GM18867 (cell line): ENCODE measurements around the gene CFAP91.

Experiments used
- ATAC-seq: cut with Tn5 transposase; IDR thresholded peaks from one replicate; pipeline ENCODE4 v1.9.1; 2021; ENCODE audit warnings: mild to moderate bottlenecking, moderate library complexity; ENCODE audit not compliant: unreplicated experiment

Gene CFAP91

DNA sequence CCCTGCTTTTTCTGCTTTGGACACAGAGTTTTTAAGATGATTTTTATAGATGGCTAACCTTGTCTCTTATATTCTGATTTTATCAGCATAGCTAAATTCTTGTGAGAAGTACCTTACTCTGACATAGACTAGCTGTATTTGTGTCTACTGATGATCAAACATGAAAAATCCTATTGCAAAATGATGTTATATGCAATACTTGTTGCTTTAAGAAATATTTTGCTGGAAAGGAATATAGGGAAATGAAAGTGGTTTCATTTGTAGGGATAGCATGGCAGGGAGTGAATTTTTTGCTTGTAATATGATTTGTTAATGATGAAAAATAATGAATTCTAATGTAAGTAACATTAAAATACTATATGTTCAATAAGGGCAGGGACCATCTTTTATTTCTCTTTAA is 35.9 kb downstream of the CFAP91 start:
- no peak for ATAC-seq

- no peak for ATAC-seq
Measured at GRCh38 chr3:119741657-119742590, 39.1 kb downstream of the CFAP91 start.

GRCh38 chr3:119743921-119744320 is 41.1 kb downstream of the CFAP91 start:
- ATAC-seq: no peak

DNA sequence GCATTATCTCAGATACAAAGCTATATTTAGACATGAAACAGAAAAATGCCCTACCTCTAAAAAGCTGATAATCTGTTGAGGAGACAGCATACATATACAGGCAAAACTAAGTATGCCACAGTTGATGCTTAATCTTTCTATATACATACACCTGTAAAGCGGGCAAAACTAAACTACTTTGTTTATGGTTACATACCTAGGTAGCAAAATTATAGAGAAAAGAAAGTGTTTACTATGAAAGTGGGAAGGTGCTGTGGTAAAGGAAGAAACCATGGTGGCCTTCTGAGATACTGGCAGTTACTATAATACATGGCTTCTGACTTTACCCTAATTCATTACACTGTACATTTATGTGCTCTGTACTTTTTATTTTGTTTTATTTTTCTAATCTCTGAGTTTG is 43.1 kb downstream of the CFAP91 start:
- ATAC-seq: no peak

DNA sequence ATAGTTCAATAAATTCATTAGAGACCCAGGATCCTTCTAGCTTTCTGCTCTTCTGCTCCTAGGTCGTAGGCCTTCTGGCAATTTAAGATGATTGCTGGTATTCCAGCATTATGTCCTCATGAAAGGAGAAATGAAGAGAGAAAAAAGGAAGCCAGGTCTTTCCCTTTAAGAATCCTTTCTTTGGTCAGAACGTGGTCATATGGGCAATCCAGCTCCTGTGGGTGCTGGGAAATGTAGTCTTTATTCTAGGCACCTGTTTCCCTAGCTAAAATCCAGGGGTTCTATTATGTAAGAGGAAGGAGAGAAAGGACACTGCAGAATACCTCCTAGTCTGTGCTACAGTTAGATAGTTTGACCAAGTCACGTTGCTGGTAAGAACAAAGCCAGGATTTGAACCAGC is 43.6 kb downstream of the CFAP91 start:
- ATAC-seq: no peak

GRCh38 chr3:119747357-119747756 is 44.5 kb downstream of the CFAP91 start:
- no peak for ATAC-seq

GRCh38 chr3:119748991-119749390 is 46.2 kb downstream of the CFAP91 start:
- ATAC-seq: no peak

DNA sequence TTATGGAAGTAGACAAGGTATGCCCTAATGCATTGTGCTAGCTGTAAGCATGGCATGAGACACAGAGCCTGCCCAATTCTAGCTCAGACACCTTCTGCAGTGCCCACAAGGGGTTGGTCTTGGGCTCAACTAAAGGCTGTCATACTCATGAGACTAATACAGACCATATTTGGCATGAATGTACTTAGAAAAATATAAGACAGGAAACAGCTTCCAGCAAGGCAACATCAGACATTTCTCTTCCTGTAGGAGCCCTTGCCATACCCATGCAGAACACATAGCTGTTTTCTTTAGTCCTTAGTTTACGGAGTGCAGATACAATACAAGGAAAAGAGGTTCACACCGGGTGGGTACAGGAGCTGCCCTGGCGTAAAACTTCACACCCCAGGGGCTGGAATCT is 48.6 kb downstream of the CFAP91 start:
- no peak for ATAC-seq
